Fibroblast of lung (primary cell): ENCODE measurements around the gene DYDC1.

Source experiments
- EZH2 ChIP-seq: IDR thresholded peaks from 2 replicates; pipeline ENCODE4 v1.5.1; 2012; ENCODE audit warnings: low read length, control low read depth, mild to moderate bottlenecking; ENCODE audit errors: missing control alignments
- TF ChIP-seq, protein P1 (sequence below), 2 donors: IDR thresholded peaks in 1 of 2; conservative IDR thresholded peaks in 1 of 2; 1 replicate in 1 of 2; 2 replicates in 1 of 2; pipeline ENCODE4 v1.5.1; 2011 to 2012; ENCODE audit warnings: low read length in 2 of 2, control low read depth in 1 of 2, inconsistent platforms in 1 of 2, low read depth in 1 of 2, mild to moderate bottlenecking in 1 of 2

GRCh38 chr10:80296942-80297341, 59.6 kb downstream of the DYDC1 start:
- TF ChIP-seq, protein P1, sequence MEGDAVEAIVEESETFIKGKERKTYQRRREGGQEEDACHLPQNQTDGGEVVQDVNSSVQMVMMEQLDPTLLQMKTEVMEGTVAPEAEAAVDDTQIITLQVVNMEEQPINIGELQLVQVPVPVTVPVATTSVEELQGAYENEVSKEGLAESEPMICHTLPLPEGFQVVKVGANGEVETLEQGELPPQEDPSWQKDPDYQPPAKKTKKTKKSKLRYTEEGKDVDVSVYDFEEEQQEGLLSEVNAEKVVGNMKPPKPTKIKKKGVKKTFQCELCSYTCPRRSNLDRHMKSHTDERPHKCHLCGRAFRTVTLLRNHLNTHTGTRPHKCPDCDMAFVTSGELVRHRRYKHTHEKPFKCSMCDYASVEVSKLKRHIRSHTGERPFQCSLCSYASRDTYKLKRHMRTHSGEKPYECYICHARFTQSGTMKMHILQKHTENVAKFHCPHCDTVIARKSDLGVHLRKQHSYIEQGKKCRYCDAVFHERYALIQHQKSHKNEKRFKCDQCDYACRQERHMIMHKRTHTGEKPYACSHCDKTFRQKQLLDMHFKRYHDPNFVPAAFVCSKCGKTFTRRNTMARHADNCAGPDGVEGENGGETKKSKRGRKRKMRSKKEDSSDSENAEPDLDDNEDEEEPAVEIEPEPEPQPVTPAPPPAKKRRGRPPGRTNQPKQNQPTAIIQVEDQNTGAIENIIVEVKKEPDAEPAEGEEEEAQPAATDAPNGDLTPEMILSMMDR (conservative IDR thresholded peaks at IDR 0.05 in 1 of 2, IDR thresholded peaks at IDR 0.05 in 1 of 2; ENCODE audit: low read depth in 1 of 2, low read length in 2 of 2): no peak
- TF ChIP-seq EZH2: no peak
